Ishikawa (cell line): ENCODE data around the gene SLC25A48.

Experiments used
- CEBPB ChIP-seq: IDR thresholded peaks from 2 replicates; pipeline ENCODE4 v1.6.1; 2012
- CREB1 ChIP-seq: IDR thresholded peaks from 2 replicates; pipeline ENCODE4 v1.6.1; 2012; ENCODE audit warnings: low read depth

DNA sequence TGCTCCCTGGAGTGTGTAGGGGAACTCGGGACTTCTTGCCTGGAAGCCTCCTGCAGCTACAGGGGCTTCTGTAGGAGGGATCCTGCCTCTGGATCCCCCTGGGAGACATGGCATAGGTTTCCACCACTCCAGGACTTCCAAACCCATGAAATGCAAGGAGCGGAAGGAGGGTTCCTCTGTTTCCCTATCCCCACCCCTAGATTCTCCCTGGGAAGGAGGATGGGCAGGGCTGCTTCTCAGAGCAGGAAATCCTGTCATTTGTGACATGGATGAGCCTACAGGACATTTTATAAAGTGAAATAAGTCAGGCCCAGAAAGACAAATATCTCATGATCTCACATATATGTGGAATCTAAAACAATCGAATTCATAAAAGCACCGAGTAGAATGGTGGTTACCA lies 23.5 kb upstream of the SLC25A48 start:
- TF ChIP-seq CEBPB (no peak), CREB1 (no peak)
